Measurements from ENCODE around the gene BCAT1. TPM values are rescaled to one million over a fixed set of nuclear protein-coding genes. Genes with fewer than 3 reads are reported as not detected.
"Not testable (repeated sequence)": the region's sequence is repeated elsewhere in the genome, so short reads cannot be mapped to it uniquely, and the experiment has no call there.

The BCAT1 gene
- total RNA-seq, 1 experiment from 2014 or later = 0.05 TPM

GRCh38 chr12:24890048-24890803 lies 58.7 kb downstream of the BCAT1 start:
- no peak for DNase-seq (ENCODE audit: low read depth, low spot score)
- in situ Hi-C loops (cut with HindIII; ENCODE audit: low pct_unique_long_range_greater_than_20kb, low sequenced_read_pairs) = no loop called here

DNA sequence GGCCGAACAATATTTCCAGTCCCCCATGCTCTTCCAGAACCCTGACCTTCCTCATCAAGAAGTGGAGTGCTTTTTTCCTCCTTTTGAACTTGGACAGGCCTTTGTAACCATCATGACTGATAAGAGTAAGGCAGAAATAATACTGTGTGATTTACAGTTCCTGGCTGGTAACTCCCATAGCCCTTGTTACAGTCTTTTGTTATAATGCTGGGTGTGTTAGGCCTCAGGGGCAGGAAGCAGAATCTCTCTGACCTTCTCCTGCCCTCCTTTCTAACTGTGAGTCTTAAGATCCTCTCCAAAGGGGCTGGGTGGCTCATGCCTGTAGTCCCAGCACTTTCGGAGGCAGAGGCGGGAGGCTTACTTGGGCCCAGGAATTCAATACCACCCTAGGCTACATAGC lies 59.5 kb downstream of the BCAT1 start:
- DNase-seq (ENCODE audit: low read depth, low spot score) = no peak
- in situ Hi-C loops (cut with HindIII; ENCODE audit: low pct_unique_long_range_greater_than_20kb, low sequenced_read_pairs) = no loop called here

DNA sequence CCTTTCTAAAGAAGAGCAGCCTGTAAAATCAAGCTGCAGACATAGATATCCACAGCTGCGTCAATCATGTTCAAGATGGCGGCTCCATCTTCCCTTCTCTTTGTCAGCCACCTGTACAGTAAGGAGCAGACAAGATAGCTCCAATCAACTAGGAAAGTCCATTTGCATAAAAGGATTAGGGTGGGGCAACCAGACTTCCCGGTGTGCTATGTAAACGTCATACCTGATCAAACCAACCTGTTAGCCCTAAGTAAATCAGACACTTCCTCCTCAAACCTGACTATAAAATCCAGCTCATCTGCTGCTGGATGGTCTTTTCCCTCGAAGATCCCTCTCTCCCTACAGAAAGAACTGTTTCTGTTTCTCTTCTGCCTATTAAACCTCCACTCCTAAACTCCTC lies 60.1 kb downstream of the BCAT1 start:
- in situ Hi-C loops (cut with HindIII; ENCODE audit: low pct_unique_long_range_greater_than_20kb, low sequenced_read_pairs) = no loop called here

DNA sequence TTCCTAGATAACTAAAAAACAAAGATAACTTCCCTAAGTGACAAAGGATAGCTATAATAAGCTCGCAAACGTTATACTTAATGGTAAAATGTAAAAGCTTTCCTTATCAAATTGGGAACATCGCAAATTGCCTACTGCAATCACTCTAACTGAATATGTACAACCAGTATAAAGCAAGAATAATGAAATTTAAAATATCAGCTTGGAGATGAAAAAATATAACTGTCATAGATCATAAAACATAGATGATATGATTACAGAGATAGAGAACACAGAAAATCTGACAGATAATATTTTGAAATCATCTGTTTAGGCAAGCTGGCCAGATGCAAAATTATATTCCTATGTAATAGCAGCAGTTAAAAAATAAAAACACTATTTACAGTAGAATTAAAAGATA lies 64.0 kb downstream of the BCAT1 start:
- in situ Hi-C loops (cut with HindIII; ENCODE audit: low pct_unique_long_range_greater_than_20kb, low sequenced_read_pairs) = no loop called here
- no peak for DNase-seq (ENCODE audit: low read depth, low spot score)

More for the DNA sequence above, 60.1 kb downstream of the BCAT1 start:
- DNase-seq (ENCODE audit: low read depth, low spot score) = no peak

GRCh38 chr12:24881724-24882371 lies 67.1 kb downstream of the BCAT1 start:
- no peak for DNase-seq (ENCODE audit: low read depth, low spot score)
- in situ Hi-C loops (cut with HindIII; ENCODE audit: low pct_unique_long_range_greater_than_20kb, low sequenced_read_pairs) = no loop called here

- in situ Hi-C loops (cut with HindIII; ENCODE audit: low pct_unique_long_range_greater_than_20kb, low sequenced_read_pairs) = no loop called here
- no peak for DNase-seq (ENCODE audit: low read depth, low spot score)
These were observed 67.7 kb downstream of the BCAT1 start for GRCh38 chr12:24881227-24881626.

GRCh38 chr12:24880732-24881131 lies 68.2 kb downstream of the BCAT1 start:
- in situ Hi-C loops (cut with HindIII; ENCODE audit: low pct_unique_long_range_greater_than_20kb, low sequenced_read_pairs) = no loop called here
- no peak for DNase-seq (ENCODE audit: low read depth, low spot score)

GRCh38 chr12:24879644-24880043 lies 69.3 kb downstream of the BCAT1 start:
- in situ Hi-C loops (cut with HindIII; ENCODE audit: low pct_unique_long_range_greater_than_20kb, low sequenced_read_pairs) = no loop called here

GRCh38 chr12:24875014-24875413 lies 73.9 kb downstream of the BCAT1 start:
- in situ Hi-C loops (cut with HindIII; ENCODE audit: low pct_unique_long_range_greater_than_20kb, low sequenced_read_pairs) = no loop called here
- DNase-seq (ENCODE audit: low read depth, low spot score) = no peak

More at GRCh38 chr12:24879644-24880043, 69.3 kb downstream of the BCAT1 start:
- no peak for DNase-seq (ENCODE audit: low read depth, low spot score)

DNA sequence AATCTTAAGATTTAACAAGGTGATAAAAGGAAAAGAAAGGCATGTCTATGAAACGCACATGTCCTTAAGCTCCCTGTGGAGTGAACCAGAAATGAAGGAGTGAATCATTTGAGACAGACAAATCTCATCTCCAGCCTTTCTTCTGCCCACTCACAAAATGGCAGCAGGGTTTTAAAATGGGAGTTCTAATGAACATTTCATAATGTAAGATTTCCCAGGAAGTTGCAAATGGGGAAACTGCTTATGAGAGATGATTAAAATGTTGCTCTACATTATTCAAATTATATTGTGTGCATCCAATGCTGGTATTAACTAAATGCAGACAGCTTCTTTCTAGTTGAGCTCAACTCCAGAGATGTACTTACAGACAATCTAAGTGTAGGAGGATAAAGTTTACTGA lies 76.7 kb downstream of the BCAT1 start:
- DNase-seq (ENCODE audit: low read depth, low spot score) = no peak
- in situ Hi-C loops (cut with HindIII; ENCODE audit: low pct_unique_long_range_greater_than_20kb, low sequenced_read_pairs) = no loop called here

- DNase-seq (ENCODE audit: low read depth, low spot score); in situ Hi-C loops (cut with HindIII; ENCODE audit: low pct_unique_long_range_greater_than_20kb, low sequenced_read_pairs): not testable (repeated sequence)
These were observed 82.8 kb downstream of the BCAT1 start for GRCh38 chr12:24866139-24866538.

GRCh38 chr12:24864796-24865125 lies 84.1 kb downstream of the BCAT1 start:
- DNase-seq (ENCODE audit: low read depth, low spot score) = no peak
- in situ Hi-C loops (cut with HindIII; ENCODE audit: low pct_unique_long_range_greater_than_20kb, low sequenced_read_pairs) = no loop called here

DNA sequence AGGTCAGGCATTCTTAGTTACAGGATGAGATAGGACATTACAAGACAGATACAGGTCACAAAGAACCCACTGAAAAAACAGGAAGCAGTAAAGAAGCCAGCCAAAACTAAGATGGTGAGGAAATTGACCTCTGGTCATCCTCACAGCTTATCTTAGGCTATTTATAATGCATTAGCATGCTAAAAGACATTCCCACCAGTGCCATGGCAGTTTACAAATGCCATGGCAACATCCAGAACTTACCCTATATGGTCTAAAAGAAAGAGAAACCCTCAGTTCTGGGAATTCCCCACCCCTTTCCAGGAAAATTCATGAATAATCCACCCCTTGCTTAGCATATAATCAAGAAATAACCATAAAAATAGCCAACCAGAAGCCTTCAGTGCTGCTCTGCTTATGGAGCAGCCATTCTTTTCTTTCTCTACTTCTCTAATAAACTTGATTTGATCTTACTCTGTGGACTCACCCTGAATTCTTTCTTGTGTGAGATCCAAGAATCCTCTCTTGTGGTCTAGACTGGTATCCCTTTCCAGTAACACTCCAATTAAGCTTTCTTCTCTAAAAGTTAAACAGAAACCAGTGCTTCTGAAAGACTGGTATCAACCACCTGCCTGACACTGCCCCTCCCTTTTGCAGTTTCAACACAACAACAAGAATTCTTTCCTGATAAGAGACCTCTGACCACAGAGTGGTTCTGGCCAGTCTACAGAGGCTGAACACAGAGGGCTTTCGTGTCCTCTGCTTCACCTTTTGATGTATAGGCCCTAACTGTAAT lies 86.9 kb downstream of the BCAT1 start:
- DNase-seq (ENCODE audit: low read depth, low spot score) = no peak
- in situ Hi-C loops (cut with HindIII; ENCODE audit: low pct_unique_long_range_greater_than_20kb, low sequenced_read_pairs) = no loop called here

DNA sequence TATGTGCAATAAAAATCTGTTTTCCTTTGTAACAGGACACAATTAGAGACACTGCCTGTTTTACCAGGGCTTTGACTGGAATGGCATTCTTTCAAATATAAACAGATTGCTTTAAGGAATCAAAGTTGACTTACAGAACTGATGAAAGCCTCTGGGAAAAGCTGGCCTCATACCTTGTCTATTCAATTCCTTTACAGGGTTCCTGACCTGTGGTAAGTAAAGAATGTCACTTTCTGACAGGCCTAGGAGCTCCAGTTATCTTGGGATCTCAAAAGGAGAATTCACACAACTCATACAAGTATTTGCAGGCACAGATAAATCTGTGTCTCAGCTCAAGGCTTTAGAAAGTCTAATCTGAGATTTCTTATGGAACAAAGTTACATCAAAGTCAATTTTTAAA lies 88.4 kb downstream of the BCAT1 start:
- no peak for DNase-seq (ENCODE audit: low read depth, low spot score)
- in situ Hi-C loops (cut with HindIII; ENCODE audit: low pct_unique_long_range_greater_than_20kb, low sequenced_read_pairs) = no loop called here

DNA sequence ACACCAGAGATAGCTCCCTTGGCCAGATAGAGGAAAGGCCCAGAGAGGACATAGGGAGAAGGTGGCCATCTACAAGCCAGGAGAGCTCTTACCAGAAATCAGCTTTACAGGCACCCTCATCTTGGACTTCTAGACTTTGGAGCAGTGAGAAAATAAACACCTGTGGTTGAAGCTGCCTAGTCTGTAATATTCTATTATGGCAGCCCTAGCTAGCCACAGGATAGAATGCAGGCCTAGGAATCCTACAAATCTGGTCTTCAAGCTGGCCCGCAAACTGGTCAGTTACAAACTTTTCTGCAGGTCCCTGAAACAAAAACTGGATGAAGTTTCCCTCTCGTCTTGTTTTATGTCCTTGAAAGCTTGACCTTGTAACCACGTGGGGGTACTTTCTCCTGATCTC lies 92.4 kb downstream of the BCAT1 start:
- no peak for DNase-seq (ENCODE audit: low read depth, low spot score)
- in situ Hi-C loops (cut with HindIII; ENCODE audit: low pct_unique_long_range_greater_than_20kb, low sequenced_read_pairs) = no loop called here

GRCh38 chr12:24854908-24855307 lies 94.0 kb downstream of the BCAT1 start:
- no peak for DNase-seq (ENCODE audit: low read depth, low spot score)
- in situ Hi-C loops (cut with HindIII; ENCODE audit: low pct_unique_long_range_greater_than_20kb, low sequenced_read_pairs) = no loop called here

- in situ Hi-C loops (cut with HindIII; ENCODE audit: low pct_unique_long_range_greater_than_20kb, low sequenced_read_pairs) = no loop called here
- no peak for DNase-seq (ENCODE audit: low read depth, low spot score)
These were observed 94.9 kb downstream of the BCAT1 start for GRCh38 chr12:24854017-24854416.

GRCh38 chr12:24853588-24853987 lies 95.3 kb downstream of the BCAT1 start:
- no peak for DNase-seq (ENCODE audit: low read depth, low spot score)
- in situ Hi-C loops (cut with HindIII; ENCODE audit: low pct_unique_long_range_greater_than_20kb, low sequenced_read_pairs) = no loop called here

DNA sequence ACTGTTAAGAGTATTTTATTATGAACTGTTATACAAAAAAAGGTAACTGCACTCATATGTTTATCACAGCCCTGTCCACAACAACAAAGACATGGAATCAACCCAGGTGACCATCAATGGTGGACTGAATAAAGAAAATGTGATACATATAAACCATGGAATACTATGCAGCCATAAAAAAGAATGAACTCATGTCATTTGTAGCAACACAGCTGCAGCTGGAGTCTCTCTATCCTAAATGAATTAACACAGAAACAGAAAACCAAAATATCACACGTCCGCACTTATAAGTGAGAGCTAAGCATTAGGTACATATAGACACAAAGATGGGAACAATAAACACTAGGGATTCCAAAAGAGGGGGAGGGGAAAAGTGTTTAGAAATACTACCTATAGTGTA lies 95.8 kb downstream of the BCAT1 start:
- in situ Hi-C loops (cut with HindIII; ENCODE audit: low pct_unique_long_range_greater_than_20kb, low sequenced_read_pairs) = no loop called here

More for the DNA sequence above, 95.8 kb downstream of the BCAT1 start:
- DNase-seq (ENCODE audit: low read depth, low spot score) = no peak
